GM21737 (cell line): ENCODE data around the gene MOB3B.

Source experiments
- ATAC-seq: cut with Tn5 transposase; IDR thresholded peaks from one replicate; pipeline ENCODE4 v1.9.1; 2021; ENCODE audit warnings: mild to moderate bottlenecking, moderate library complexity; ENCODE audit not compliant: unreplicated experiment

The MOB3B gene

GRCh38 chr9:27344776-27345175 is 184.8 kb downstream of the MOB3B start:
- no peak for ATAC-seq

GRCh38 chr9:27341545-27342294 is 187.9 kb downstream of the MOB3B start:
- ATAC-seq = no peak

DNA sequence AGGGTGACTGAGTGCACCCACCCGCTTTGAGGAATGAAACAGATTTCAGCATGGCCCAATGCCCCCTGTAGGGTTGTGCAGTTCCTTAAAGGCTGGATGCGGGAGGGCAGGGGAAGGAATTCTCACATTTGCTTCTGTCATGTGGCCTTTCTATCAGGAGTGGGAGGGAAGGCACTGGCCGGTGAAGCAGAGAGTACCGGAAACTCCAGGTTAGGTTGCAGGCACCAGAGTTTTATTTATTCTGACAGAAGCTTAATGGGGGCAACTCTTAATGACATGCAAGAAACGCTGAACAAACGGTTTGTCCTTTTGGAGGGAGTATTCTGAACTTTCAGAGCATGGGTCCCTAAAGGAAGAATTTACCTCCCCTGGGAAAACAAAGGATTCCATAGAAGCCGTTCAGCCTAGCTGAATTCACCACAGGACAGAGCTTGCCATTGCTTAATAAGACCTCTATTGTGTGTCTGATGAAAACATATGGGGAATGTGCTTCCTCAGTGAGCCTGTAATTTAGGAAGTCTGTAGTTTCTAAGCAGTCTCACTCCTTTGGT is 188.6 kb downstream of the MOB3B start:
- no peak for ATAC-seq

GRCh38 chr9:27340285-27340674 is 189.3 kb downstream of the MOB3B start:
- no peak for ATAC-seq

DNA sequence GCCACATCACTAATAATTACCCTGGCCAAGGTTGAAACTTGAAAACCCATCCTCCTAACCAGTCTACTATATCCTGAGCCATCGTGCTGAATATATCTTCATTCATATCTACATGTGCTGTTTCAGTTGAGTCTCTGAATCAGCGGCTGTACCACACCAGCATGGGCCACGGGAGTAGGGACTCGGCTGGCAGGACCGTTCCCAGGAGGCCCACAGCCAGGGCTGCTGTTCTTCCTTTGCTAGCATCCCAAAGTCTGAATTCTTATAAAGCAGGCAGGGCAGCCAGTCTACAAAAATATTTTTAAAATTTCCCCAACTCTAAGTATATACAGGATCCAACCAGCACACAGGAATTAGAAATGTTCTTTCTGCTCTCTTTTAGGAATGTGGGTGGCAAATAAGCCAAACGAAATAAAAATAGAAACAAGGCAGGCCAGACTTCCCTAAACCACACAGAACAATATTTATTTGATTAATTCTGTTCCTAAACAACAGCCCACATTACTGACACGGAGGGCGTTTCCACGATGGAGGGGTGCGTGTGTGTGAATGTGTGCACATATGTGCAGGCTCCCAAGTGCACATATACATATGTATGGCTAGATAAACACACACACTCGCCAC is 189.8 kb downstream of the MOB3B start:
- ATAC-seq = no peak

DNA sequence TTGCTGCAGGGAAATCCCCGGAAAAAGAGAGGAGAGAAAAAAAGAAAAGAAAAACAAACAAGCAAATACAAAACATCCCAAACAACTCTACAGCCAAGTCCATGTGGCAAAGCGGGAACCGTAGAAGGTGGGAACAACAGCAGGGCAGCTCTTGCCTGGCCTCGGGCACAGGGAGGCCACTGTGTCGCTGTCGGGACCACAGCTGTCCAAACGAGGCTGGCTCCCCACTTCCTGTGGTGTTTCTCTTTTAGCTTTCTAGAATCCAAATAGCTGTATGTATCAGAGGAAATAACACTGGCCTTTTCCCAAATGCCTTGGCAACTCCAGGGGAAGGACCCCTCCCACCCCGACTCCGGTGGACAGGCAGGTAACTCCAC is 191.1 kb downstream of the MOB3B start:
- ATAC-seq = no peak

- ATAC-seq = no peak
These were observed 191.6 kb downstream of the MOB3B start for GRCh38 chr9:27337833-27338526.

DNA sequence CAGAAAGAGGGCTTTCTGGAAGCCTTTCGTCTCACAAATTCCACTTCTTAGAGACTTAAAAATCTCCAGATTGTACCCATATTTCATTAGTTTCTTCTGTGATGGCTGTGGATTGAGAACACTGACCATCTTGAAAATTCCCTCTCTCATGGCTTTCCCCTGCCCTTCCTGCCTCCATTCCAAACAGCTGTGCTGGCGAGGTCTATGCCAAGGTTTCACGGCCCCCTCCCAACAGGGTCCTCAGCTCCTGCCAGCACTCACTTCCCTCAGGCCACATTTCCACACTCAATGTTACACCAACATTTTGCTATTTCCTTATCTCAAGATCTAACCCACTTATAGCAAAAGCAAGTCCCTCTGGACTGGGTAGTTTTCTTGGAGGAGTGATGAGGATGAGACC is 192.4 kb downstream of the MOB3B start:
- no peak for ATAC-seq

GRCh38 chr9:27336829-27337228 is 192.8 kb downstream of the MOB3B start:
- no peak for ATAC-seq

DNA sequence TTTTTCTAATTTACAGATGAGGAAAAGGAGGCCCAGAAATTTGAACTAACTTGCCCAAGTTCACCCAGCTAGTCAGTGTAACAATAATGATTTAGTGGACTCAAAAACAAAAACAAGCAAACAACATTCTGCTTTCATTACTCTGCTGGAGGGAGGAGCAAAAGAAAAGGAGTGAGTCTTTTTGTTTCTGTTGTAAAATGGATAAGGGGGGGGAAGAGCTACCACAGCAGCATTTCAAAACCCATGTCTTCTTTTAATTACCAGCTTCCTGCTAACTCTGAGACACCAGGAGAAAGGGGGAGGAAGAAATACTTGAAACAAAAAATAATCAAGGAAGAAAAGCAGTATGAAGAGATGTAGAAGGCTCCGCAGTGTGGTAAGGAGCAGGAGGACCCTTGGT is 193.5 kb downstream of the MOB3B start:
- ATAC-seq = no peak

GRCh38 chr9:27335075-27335474 is 194.5 kb downstream of the MOB3B start:
- no peak for ATAC-seq

DNA sequence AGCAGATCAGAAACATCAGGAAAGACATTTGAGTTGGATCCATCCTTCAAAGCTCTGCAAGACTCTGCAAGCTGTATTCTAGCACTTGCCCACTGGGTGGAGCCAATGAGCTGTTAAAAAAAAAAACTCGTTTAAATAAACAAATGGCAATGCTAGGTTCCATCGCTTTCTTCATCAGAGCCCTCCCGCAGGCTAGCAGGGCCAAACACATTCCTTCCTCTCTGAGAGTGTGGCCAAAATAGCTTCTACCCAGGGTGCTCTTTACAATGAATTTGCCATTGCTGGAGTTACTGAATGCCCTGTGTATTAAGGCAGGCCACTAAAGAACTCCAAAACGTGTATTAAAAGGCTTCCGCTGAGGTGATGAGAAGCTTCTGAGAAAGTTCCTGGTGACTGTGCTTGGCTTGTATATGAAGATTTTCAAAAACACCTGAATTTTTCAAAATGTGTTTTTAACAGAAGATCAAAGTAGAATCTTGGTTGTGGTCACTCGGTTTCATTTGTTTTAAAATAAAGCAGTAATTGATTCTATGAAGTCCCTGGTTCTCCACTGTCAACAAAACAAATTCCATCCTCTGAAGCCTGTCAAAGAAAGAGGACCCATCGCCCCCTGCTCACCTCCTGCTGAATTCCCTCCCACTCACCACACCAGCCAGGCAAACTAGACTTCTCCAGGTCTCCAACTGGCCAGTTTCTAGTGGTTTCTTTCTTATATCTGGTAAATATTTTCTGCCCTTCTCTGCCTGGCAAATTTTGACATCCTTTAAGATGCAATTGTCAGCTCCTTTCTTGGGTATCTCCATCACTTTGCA is 196.2 kb downstream of the MOB3B start:
- peak; percentile 62 for ATAC-seq

- no peak for ATAC-seq
These were observed 198.2 kb downstream of the MOB3B start for GRCh38 chr9:27331393-27331792.

DNA sequence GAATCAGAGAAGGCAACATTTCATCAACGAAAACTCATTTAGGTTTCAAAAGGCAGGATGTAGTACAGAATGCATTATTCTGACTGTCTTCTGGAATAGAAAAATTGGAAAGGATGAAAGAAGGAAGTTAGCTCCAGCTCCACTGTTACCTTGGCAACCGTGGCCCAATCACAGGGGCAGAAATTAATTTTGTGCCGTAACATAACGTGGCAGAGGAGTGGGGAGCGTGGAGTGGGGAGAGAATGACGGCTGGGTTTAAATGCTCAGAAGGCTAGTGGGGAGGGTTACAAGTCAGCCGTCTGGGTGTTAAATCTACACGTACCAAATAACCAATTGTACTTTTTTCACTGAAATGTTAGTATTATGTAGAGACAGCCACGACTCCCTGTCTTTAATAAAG is 200.3 kb downstream of the MOB3B start:
- ATAC-seq = no peak

- no peak for ATAC-seq
These were observed 201.1 kb downstream of the MOB3B start for GRCh38 chr9:27328483-27328882.

GRCh38 chr9:27311184-27311583 is 218.4 kb downstream of the MOB3B start:
- no peak for ATAC-seq

GRCh38 chr9:27310582-27310981 is 219.0 kb downstream of the MOB3B start:
- ATAC-seq = no peak

GRCh38 chr9:27308691-27309390 is 220.8 kb downstream of the MOB3B start:
- no peak for ATAC-seq

DNA sequence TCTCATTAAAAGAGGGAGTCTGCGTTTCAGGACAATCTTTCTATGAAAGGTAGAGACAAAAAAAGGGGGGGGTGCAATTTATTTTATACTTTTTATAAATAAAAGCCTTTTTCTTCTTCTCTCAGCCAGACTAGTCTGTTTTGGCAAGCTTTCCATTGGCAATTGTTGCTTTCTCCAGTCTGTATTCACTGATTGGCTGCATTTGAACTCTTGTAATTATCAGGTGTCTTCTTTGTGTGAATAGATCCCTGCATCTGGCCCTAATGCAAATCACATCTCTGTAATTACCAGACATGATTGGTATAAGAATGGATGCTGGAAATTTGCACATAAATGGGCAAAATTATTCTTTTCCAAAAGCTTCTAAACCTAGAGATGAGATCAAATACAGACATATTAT is 225.1 kb downstream of the MOB3B start:
- no peak for ATAC-seq

- no peak for ATAC-seq
These were observed 226.4 kb downstream of the MOB3B start for GRCh38 chr9:27303219-27303618.
